ENCODE measurements around the gene COL18A1. TPM values are rescaled to one million over a fixed set of nuclear protein-coding genes. Genes with fewer than 3 reads are reported as not detected.

The COL18A1 gene
- total RNA-seq, 1 experiment from 2014 or later: 77.0 TPM

DNA sequence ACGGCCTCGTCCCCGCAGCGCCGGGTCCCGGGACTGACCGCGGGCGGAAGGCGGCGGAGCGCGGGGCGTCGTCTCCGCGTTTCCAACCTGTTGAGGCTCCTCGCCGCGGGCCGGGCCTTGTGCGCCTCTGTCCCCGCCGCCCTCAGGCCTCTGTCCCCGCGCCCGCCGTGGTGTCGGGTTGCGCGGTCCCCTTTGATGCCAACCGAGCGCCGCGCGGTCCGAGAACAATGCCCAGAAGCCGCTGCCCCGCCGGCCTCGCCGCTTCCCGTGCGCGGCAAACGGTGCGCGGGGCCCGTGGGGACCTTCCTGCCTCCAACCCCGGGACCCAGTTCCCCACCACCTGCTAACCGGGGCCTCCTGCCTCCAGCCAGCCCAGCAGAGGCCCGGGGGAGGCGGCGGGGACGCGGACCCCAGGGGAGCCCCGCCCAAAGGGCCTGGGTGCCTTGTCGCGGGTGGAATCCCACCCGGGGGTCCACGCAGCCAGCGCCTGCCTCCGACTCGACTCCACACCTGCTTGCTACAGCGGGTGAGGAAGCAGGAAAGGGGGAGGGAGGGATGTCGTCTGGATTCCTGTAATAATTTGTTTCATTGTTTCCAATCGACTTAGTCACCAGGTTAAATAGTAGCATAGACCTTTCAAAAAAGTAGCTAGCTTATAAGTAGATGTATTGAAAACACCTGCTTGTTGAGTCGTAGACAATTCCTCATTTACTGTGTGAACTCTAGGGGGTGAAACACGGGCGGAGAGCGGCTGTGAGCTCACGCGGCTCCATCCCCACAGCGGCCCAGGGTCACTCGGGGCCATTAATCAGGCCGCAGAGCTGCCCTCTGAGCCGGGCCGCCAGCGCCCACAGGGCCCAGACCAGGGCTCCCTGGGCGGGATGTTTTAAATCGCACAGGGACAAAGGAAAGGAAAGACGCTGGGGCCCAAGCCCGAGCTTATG, 1.1 kb downstream of the COL18A1 start:
- ChIA-PET POLR2A (ENCODE audit: unreplicated experiment) (interaction anchor here (0.6 to 0.7 kb wide), 2 partner anchors 77 to 715 kb away, joined by 3 to 4 read pairs; no protein-coding TSS in a partner anchor), CTCF (interaction anchor here (0.5 to 1.6 kb wide), 2 partner anchors 22 to 268 kb away, joined by 3 to 9 read pairs; no protein-coding TSS in a partner anchor)
- peak overlapping the region; percentile 30 for H3K27ac ChIP-seq (ENCODE audit: low read length)
- peaks cover 49% of the 10 kb centered on the region for H3K4me1 ChIP-seq (ENCODE audit: insufficient read depth, low read length)
- TF ChIP-seq EZH2phosphoT487 (IDR thresholded peaks at IDR 0.05; ENCODE audit: borderline replicate concordance, low read length) (no peak), EZH2 (IDR thresholded peaks at IDR 0.05; ENCODE audit: low read length, unreplicated experiment) (no peak)
- TF ChIP-seq, protein P1, sequence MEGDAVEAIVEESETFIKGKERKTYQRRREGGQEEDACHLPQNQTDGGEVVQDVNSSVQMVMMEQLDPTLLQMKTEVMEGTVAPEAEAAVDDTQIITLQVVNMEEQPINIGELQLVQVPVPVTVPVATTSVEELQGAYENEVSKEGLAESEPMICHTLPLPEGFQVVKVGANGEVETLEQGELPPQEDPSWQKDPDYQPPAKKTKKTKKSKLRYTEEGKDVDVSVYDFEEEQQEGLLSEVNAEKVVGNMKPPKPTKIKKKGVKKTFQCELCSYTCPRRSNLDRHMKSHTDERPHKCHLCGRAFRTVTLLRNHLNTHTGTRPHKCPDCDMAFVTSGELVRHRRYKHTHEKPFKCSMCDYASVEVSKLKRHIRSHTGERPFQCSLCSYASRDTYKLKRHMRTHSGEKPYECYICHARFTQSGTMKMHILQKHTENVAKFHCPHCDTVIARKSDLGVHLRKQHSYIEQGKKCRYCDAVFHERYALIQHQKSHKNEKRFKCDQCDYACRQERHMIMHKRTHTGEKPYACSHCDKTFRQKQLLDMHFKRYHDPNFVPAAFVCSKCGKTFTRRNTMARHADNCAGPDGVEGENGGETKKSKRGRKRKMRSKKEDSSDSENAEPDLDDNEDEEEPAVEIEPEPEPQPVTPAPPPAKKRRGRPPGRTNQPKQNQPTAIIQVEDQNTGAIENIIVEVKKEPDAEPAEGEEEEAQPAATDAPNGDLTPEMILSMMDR (conservative IDR thresholded peaks at IDR 0.05; ENCODE audit: low read depth, low read length): no peak
- no peaks in the 10 kb centered on the region; the same call in 1 of the 2 replicates for H3K36me3 ChIP-seq (ENCODE audit: low read depth, low read length)
- H3K4me3 ChIP-seq (ENCODE audit: low read length): peak overlapping the region; percentile 68
- no peaks in the 10 kb centered on the region for H3K9me2 ChIP-seq (replicated peaks; ENCODE audit: low read length)
- BruUV-seq (replicated peaks): no TSS peak
- H2AFZ ChIP-seq (ENCODE audit: low read length): peak overlapping the region; percentile 38
- H4K20me1 ChIP-seq (ENCODE audit: low read length): peaks cover 5% of the 10 kb centered on the region; the same call in 1 of the 2 replicates
- DNase-seq (peak; percentile 63), ATAC-seq (peak; percentile 29)
- intact Hi-C loops (cut with micrococcal nuclease): loop anchor here (1.0 kb wide), 1 partner anchor 114 kb away; no protein-coding TSS in a partner anchor
- H3K4me2 ChIP-seq (ENCODE audit: low read length): peak overlapping the region; percentile 88
- H3K9me3 ChIP-seq (ENCODE audit: low read length): peaks cover 6% of the 10 kb centered on the region; the same call in 1 of the 2 replicates
- H3K9ac ChIP-seq (ENCODE audit: low read length): peak overlapping the region; percentile 77
- no peaks in the 10 kb centered on the region for H3K27me3 ChIP-seq (ENCODE audit: low read length)
- H3F3A ChIP-seq (ENCODE audit: low read length, unreplicated experiment): no peaks in the 10 kb centered on the region
- peaks cover 51% of the 10 kb centered on the region for H3K79me2 ChIP-seq (ENCODE audit: low read length)

DNA sequence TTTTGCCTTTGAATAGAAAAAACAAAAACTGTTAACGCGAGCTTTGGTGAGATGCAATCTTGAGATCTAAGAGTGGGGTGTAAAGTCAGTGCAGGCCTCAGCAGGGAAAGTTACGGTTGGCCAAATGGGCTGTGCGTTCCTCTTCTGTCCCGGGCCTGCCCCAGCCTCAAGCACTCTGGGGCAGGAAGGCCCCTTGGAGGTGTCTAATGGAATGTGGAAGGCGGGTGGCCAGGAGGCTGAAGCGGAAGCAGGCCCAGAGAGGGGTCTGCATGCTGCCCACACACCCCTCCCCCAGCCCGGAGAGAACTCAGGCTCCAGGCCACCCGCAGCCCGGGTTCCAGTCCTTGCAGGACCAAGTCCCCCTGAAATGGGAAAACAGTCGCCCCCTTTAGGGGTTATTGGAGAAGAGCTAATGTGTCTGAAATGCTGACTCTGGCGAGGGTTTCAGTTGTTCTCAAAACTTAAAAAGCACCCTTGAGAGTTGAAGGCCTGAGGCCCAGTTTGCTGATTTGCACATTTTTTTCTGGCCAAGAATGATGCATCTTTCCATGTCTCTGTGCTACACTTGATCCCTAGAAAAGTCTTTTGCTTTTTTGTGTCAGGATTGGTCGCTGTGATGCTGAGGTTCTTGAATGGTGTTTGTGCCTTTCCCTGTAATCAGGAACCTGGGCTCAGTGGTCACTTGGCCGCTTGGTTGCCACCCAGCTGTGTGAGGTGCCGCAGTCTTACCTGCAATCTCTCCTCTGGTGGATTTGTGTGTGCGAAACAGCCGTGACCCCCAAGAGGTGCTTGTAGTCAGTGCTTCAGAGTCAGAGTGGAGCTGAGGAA, 2.0 kb downstream of the COL18A1 start:
- H3K9me3 ChIP-seq (ENCODE audit: low read length): no peaks in the 10 kb centered on the region
- H3K27ac ChIP-seq (ENCODE audit: low read length): no peak overlapping the region
- H4K20me1 ChIP-seq (ENCODE audit: low read length): peaks cover 5% of the 10 kb centered on the region; the same call in 1 of the 2 replicates
- BruUV-seq (replicated peaks): TSS peak; percentile 67
- DNase-seq (no peak), ATAC-seq (no peak)
- ChIA-PET POLR2A (ENCODE audit: unreplicated experiment) (interaction anchor here (0.6 to 0.7 kb wide), 2 partner anchors 78 to 714 kb away, joined by 3 to 4 read pairs; no protein-coding TSS in a partner anchor), CTCF (interaction anchor here (0.5 to 1.6 kb wide), 2 partner anchors 21 to 269 kb away, joined by 3 to 9 read pairs; no protein-coding TSS in a partner anchor)
- no peaks in the 10 kb centered on the region for H3F3A ChIP-seq (ENCODE audit: low read length, unreplicated experiment)
- H2AFZ ChIP-seq (ENCODE audit: low read length): no peak overlapping the region
- H3K4me2 ChIP-seq (ENCODE audit: low read length): peak overlapping the region; percentile 88
- intact Hi-C loops (cut with micrococcal nuclease): loop anchor here (1.0 kb wide), 1 partner anchor 115 kb away; no protein-coding TSS in a partner anchor
- H3K36me3 ChIP-seq (ENCODE audit: low read depth, low read length): no peaks in the 10 kb centered on the region
- H3K79me2 ChIP-seq (ENCODE audit: low read length): peaks cover 56% of the 10 kb centered on the region
- peak overlapping the region; percentile 68; the same call in 1 of the 2 replicates for H3K4me3 ChIP-seq (ENCODE audit: low read length)
- no peak overlapping the region for H3K9ac ChIP-seq (ENCODE audit: low read length)
- no peaks in the 10 kb centered on the region for H3K27me3 ChIP-seq (ENCODE audit: low read length)
- peaks cover 49% of the 10 kb centered on the region for H3K4me1 ChIP-seq (ENCODE audit: insufficient read depth, low read length)
- H3K9me2 ChIP-seq (replicated peaks; ENCODE audit: low read length): no peaks in the 10 kb centered on the region
- TF ChIP-seq, protein P1 (conservative IDR thresholded peaks at IDR 0.05; ENCODE audit: low read depth, low read length): 0 out of 2 replicates have a peak, but pooled peaks have one; percentile 31
- no peak for TF ChIP-seq EZH2 (IDR thresholded peaks at IDR 0.05; ENCODE audit: low read length, unreplicated experiment)
